ENCODE data around the gene GNPAT.

The GNPAT gene

GRCh38 chr1:231240883-231241735, at the start of gene GNPAT:
GNPAT (plus strand) TSS chr1:231241212; CDS start chr1:231241379, 167 bp downstream.
- Histone ChIP-seq H3K27ac (ENCODE audit: low read depth, low read length) (peak within 1 kb of the TSS; percentile 69), H3K9ac (ENCODE audit: low read depth in 1 of 2, low read length in 2 of 2) (peak within 1 kb of the TSS; percentile 95), H3K9me3 (ENCODE audit: control insufficient read depth in 1 of 2, low read length in 2 of 2) (no peaks in the 10 kb centered on the region), H3K4me3 (ENCODE audit: low read depth in 1 of 2, low read length in 2 of 2) (peak within 1 kb of the TSS; percentile 90 to 100), H3K27me3 (ENCODE audit: control insufficient read depth in 1 of 2, insufficient read depth in 2 of 2, low read length in 2 of 2) (no peaks in the 10 kb centered on the region), H3K4me1 (ENCODE audit: control insufficient read depth in 1 of 2, insufficient read depth in 2 of 2, low read length in 2 of 2) (peaks cover 29 to 53% of the 10 kb centered on the region in 2 donors), H3K36me3 (ENCODE audit: control insufficient read depth in 1 of 2, insufficient read depth in 2 of 2, low read length in 2 of 2) (peaks cover 17 to 21% of the 10 kb centered on the region in 2 donors)

- no peak overlapping the region for H3K27ac ChIP-seq (ENCODE audit: low read depth, low read length)
- H3K4me1 ChIP-seq (ENCODE audit: control insufficient read depth in 1 of 2, insufficient read depth in 2 of 2, low read length in 2 of 2), result peaks cover 0 to 6% of the 10 kb centered on the region in 2 donors
- no peaks in the 10 kb centered on the region for H3K36me3 ChIP-seq (ENCODE audit: control insufficient read depth in 1 of 2, insufficient read depth in 2 of 2, low read length in 2 of 2)
- H3K27me3 ChIP-seq (ENCODE audit: control insufficient read depth in 1 of 2, insufficient read depth in 2 of 2, low read length in 2 of 2), result peaks cover 10% of the 10 kb centered on the region in 2 donors
- H3K4me3 ChIP-seq (ENCODE audit: low read depth in 1 of 2, low read length in 2 of 2), result no peak overlapping the region
- H3K9ac ChIP-seq (ENCODE audit: low read depth in 1 of 2, low read length in 2 of 2), result no peak overlapping the region
- H3K9me3 ChIP-seq (ENCODE audit: control insufficient read depth in 1 of 2, low read length in 2 of 2), result peaks cover 0 to 5% of the 10 kb centered on the region in 2 donors
Measured at GRCh38 chr1:231192620-231193163, 48.3 kb upstream of the GNPAT start.

GRCh38 chr1:231193710-231194340, 47.2 kb upstream of the GNPAT start:
- no peak overlapping the region for H3K4me3 ChIP-seq (ENCODE audit: low read depth in 1 of 2, low read length in 2 of 2)
- no peak overlapping the region for H3K27ac ChIP-seq (ENCODE audit: low read depth, low read length)
- peaks cover 0 to 6% of the 10 kb centered on the region in 2 donors for H3K4me1 ChIP-seq (ENCODE audit: control insufficient read depth in 1 of 2, insufficient read depth in 2 of 2, low read length in 2 of 2)
- no peak overlapping the region for H3K9ac ChIP-seq (ENCODE audit: low read depth in 1 of 2, low read length in 2 of 2)
- H3K27me3 ChIP-seq (ENCODE audit: control insufficient read depth in 1 of 2, insufficient read depth in 2 of 2, low read length in 2 of 2), result peaks cover 2 to 3% of the 10 kb centered on the region in 2 donors
- no peaks in the 10 kb centered on the region for H3K36me3 ChIP-seq (ENCODE audit: control insufficient read depth in 1 of 2, insufficient read depth in 2 of 2, low read length in 2 of 2)
- H3K9me3 ChIP-seq (ENCODE audit: control insufficient read depth in 1 of 2, low read length in 2 of 2), result peaks cover 0 to 5% of the 10 kb centered on the region in 2 donors

- H3K9ac ChIP-seq (ENCODE audit: low read depth in 1 of 2, low read length in 2 of 2), result no peak overlapping the region
- H3K27me3 ChIP-seq (ENCODE audit: control insufficient read depth in 1 of 2, insufficient read depth in 2 of 2, low read length in 2 of 2), result peaks cover 3 to 6% of the 10 kb centered on the region in 2 donors
- H3K4me1 ChIP-seq (ENCODE audit: control insufficient read depth in 1 of 2, insufficient read depth in 2 of 2, low read length in 2 of 2), result peaks cover 0 to 6% of the 10 kb centered on the region in 2 donors
- no peaks in the 10 kb centered on the region for H3K36me3 ChIP-seq (ENCODE audit: control insufficient read depth in 1 of 2, insufficient read depth in 2 of 2, low read length in 2 of 2)
- H3K9me3 ChIP-seq (ENCODE audit: control insufficient read depth in 1 of 2, low read length in 2 of 2), result peaks cover 0 to 5% of the 10 kb centered on the region in 2 donors
- no peak overlapping the region for H3K27ac ChIP-seq (ENCODE audit: low read depth, low read length)
- no peak overlapping the region for H3K4me3 ChIP-seq (ENCODE audit: low read depth in 1 of 2, low read length in 2 of 2)
Measured at GRCh38 chr1:231194476-231194842, 46.6 kb upstream of the GNPAT start.

GRCh38 chr1:231194843-231195516, 46.0 kb upstream of the GNPAT start:
- H3K27me3 ChIP-seq (ENCODE audit: control insufficient read depth in 1 of 2, insufficient read depth in 2 of 2, low read length in 2 of 2), result peaks cover 3 to 6% of the 10 kb centered on the region in 2 donors
- no peaks in the 10 kb centered on the region for H3K36me3 ChIP-seq (ENCODE audit: control insufficient read depth in 1 of 2, insufficient read depth in 2 of 2, low read length in 2 of 2)
- H3K4me1 ChIP-seq (ENCODE audit: control insufficient read depth in 1 of 2, insufficient read depth in 2 of 2, low read length in 2 of 2), result peaks cover 0 to 6% of the 10 kb centered on the region in 2 donors
- peaks cover 0 to under 1% of the 10 kb centered on the region in 2 donors for H3K9me3 ChIP-seq (ENCODE audit: control insufficient read depth in 1 of 2, low read length in 2 of 2)
- H3K9ac ChIP-seq (ENCODE audit: low read depth in 1 of 2, low read length in 2 of 2), result no peak overlapping the region
- no peak overlapping the region for H3K27ac ChIP-seq (ENCODE audit: low read depth, low read length)
- H3K4me3 ChIP-seq (ENCODE audit: low read depth in 1 of 2, low read length in 2 of 2), result no peak overlapping the region

GRCh38 chr1:231196307-231196706, 44.7 kb upstream of the GNPAT start:
- H3K27ac ChIP-seq (ENCODE audit: low read depth, low read length), result no peak overlapping the region
- no peaks in the 10 kb centered on the region for H3K9me3 ChIP-seq (ENCODE audit: control insufficient read depth in 1 of 2, low read length in 2 of 2)
- peaks cover 3 to 6% of the 10 kb centered on the region in 2 donors for H3K27me3 ChIP-seq (ENCODE audit: control insufficient read depth in 1 of 2, insufficient read depth in 2 of 2, low read length in 2 of 2)
- H3K9ac ChIP-seq (ENCODE audit: low read depth in 1 of 2, low read length in 2 of 2), result no peak overlapping the region
- H3K4me3 ChIP-seq (ENCODE audit: low read depth in 1 of 2, low read length in 2 of 2), result no peak overlapping the region
- H3K4me1 ChIP-seq (ENCODE audit: control insufficient read depth in 1 of 2, insufficient read depth in 2 of 2, low read length in 2 of 2), result peaks cover 0 to 6% of the 10 kb centered on the region in 2 donors
- H3K36me3 ChIP-seq (ENCODE audit: control insufficient read depth in 1 of 2, insufficient read depth in 2 of 2, low read length in 2 of 2), result no peaks in the 10 kb centered on the region

- no peaks in the 10 kb centered on the region for H3K9me3 ChIP-seq (ENCODE audit: control insufficient read depth in 1 of 2, low read length in 2 of 2)
- H3K27ac ChIP-seq (ENCODE audit: low read depth, low read length), result no peak overlapping the region
- H3K27me3 ChIP-seq (ENCODE audit: control insufficient read depth in 1 of 2, insufficient read depth in 2 of 2, low read length in 2 of 2), result peaks cover 3 to 7% of the 10 kb centered on the region in 2 donors
- H3K4me1 ChIP-seq (ENCODE audit: control insufficient read depth in 1 of 2, insufficient read depth in 2 of 2, low read length in 2 of 2), result peaks cover 0 to 6% of the 10 kb centered on the region in 2 donors
- H3K36me3 ChIP-seq (ENCODE audit: control insufficient read depth in 1 of 2, insufficient read depth in 2 of 2, low read length in 2 of 2), result no peaks in the 10 kb centered on the region
- no peak overlapping the region for H3K4me3 ChIP-seq (ENCODE audit: low read depth in 1 of 2, low read length in 2 of 2)
- H3K9ac ChIP-seq (ENCODE audit: low read depth in 1 of 2, low read length in 2 of 2), result no peak overlapping the region
Measured at GRCh38 chr1:231196728-231197127, 44.3 kb upstream of the GNPAT start.

- no peak overlapping the region for H3K27ac ChIP-seq (ENCODE audit: low read depth, low read length)
- no peak overlapping the region for H3K4me3 ChIP-seq (ENCODE audit: low read depth in 1 of 2, low read length in 2 of 2)
- H3K9ac ChIP-seq (ENCODE audit: low read depth in 1 of 2, low read length in 2 of 2), result no peak overlapping the region
- H3K9me3 ChIP-seq (ENCODE audit: control insufficient read depth in 1 of 2, low read length in 2 of 2), result no peaks in the 10 kb centered on the region
- H3K36me3 ChIP-seq (ENCODE audit: control insufficient read depth in 1 of 2, insufficient read depth in 2 of 2, low read length in 2 of 2), result no peaks in the 10 kb centered on the region
- H3K27me3 ChIP-seq (ENCODE audit: control insufficient read depth in 1 of 2, insufficient read depth in 2 of 2, low read length in 2 of 2), result peaks cover 3 to 9% of the 10 kb centered on the region in 2 donors
- H3K4me1 ChIP-seq (ENCODE audit: control insufficient read depth in 1 of 2, insufficient read depth in 2 of 2, low read length in 2 of 2), result no peaks in the 10 kb centered on the region
Measured at GRCh38 chr1:231199868-231200267, 41.1 kb upstream of the GNPAT start.

GRCh38 chr1:231200388-231201031, 40.5 kb upstream of the GNPAT start:
- Histone ChIP-seq H3K4me1 (ENCODE audit: control insufficient read depth in 1 of 2, insufficient read depth in 2 of 2, low read length in 2 of 2) (no peaks in the 10 kb centered on the region), H3K9ac (ENCODE audit: low read depth in 1 of 2, low read length in 2 of 2) (no peak overlapping the region), H3K27ac (ENCODE audit: low read depth, low read length) (no peak overlapping the region), H3K36me3 (ENCODE audit: control insufficient read depth in 1 of 2, insufficient read depth in 2 of 2, low read length in 2 of 2) (no peaks in the 10 kb centered on the region), H3K27me3 (ENCODE audit: control insufficient read depth in 1 of 2, insufficient read depth in 2 of 2, low read length in 2 of 2) (peaks cover 3 to 9% of the 10 kb centered on the region in 2 donors), H3K4me3 (ENCODE audit: low read depth in 1 of 2, low read length in 2 of 2) (no peak overlapping the region), H3K9me3 (ENCODE audit: control insufficient read depth in 1 of 2, low read length in 2 of 2) (no peaks in the 10 kb centered on the region)

Data from duodenal mucosa (tissue), 2 donors.